ENCODE data around the gene ZFP90.

- TF ChIP-seq POLR2AphosphoS5 (IDR thresholded peaks at IDR 0.05; ENCODE audit: insufficient read depth in 1 of 2, low read depth in 1 of 2) (no peak), CTCF (IDR thresholded peaks at IDR 0.05) (no peak)
These were observed 26.3 kb upstream of the ZFP90 start for GRCh38 chr16:68512742-68513141.

Data from vagina (tissue), 2 donors.